GM18861 (cell line): ENCODE measurements around the gene STAMBPL1.
"Not testable (repeated sequence)": the region's sequence is repeated elsewhere in the genome, so short reads cannot be mapped to it uniquely, and the experiment has no call there.

ENCODE experiments used
- ATAC-seq: cut with Tn5 transposase; IDR thresholded peaks from one replicate; pipeline ENCODE4 v1.9.1; 2021; ENCODE audit not compliant: unreplicated experiment

Gene STAMBPL1

GRCh38 chr10:88879534-88880281 is at the start of gene STAMBPL1:
Gene STAMBPL1 (plus strand): TSS chr10:88880245. CDS start chr10:88901709, 21,464 bp downstream.
- peak; percentile 26 for ATAC-seq

GRCh38 chr10:88830643-88831268 is 49.3 kb upstream of the STAMBPL1 start:
- ATAC-seq, result no peak

- no peak for ATAC-seq
Measured at GRCh38 chr10:88831709-88832108, 48.3 kb upstream of the STAMBPL1 start.

GRCh38 chr10:88832376-88832775 is 47.7 kb upstream of the STAMBPL1 start:
- no peak for ATAC-seq

- no peak for ATAC-seq
Measured at GRCh38 chr10:88833156-88833555, 46.9 kb upstream of the STAMBPL1 start.

GRCh38 chr10:88833723-88834122 is 46.3 kb upstream of the STAMBPL1 start:
- ATAC-seq, result no peak

GRCh38 chr10:88835096-88835909 is 44.7 kb upstream of the STAMBPL1 start:
- ATAC-seq, result peak; percentile 67

- no peak for ATAC-seq
Measured at GRCh38 chr10:88835910-88836221, 44.2 kb upstream of the STAMBPL1 start.

- ATAC-seq, result not testable (repeated sequence)
Measured at GRCh38 chr10:88837632-88838031, 42.4 kb upstream of the STAMBPL1 start.

GRCh38 chr10:88838766-88839350 is 41.2 kb upstream of the STAMBPL1 start:
- ATAC-seq, result no peak

- ATAC-seq, result no peak
Measured at GRCh38 chr10:88840104-88840503, 39.9 kb upstream of the STAMBPL1 start.

GRCh38 chr10:88840881-88841280 is 39.2 kb upstream of the STAMBPL1 start:
- ATAC-seq, result no peak

GRCh38 chr10:88841316-88842111 is 38.5 kb upstream of the STAMBPL1 start:
- no peak for ATAC-seq

GRCh38 chr10:88843171-88843570 is 36.9 kb upstream of the STAMBPL1 start:
- ATAC-seq, result no peak

GRCh38 chr10:88848499-88848898 is 31.5 kb upstream of the STAMBPL1 start:
- ATAC-seq, result no peak

GRCh38 chr10:88849234-88849633 is 30.8 kb upstream of the STAMBPL1 start:
- ATAC-seq, result no peak

GRCh38 chr10:88850712-88851111 is 29.3 kb upstream of the STAMBPL1 start:
- ATAC-seq, result no peak

- no peak for ATAC-seq
Measured at GRCh38 chr10:88851706-88852105, 28.3 kb upstream of the STAMBPL1 start, which contains the start of gene ANKRD22. Gene ANKRD22 (minus strand): TSS chr10:88851844. CDS start chr10:88851607, 237 bp downstream.

- ATAC-seq, result no peak
Measured at GRCh38 chr10:88852327-88852726, 27.7 kb upstream of the STAMBPL1 start.

- ATAC-seq, result no peak
Measured at GRCh38 chr10:88853155-88853881, 26.7 kb upstream of the STAMBPL1 start.
